ENCODE results near the gene C1QTNF8.

DNA sequence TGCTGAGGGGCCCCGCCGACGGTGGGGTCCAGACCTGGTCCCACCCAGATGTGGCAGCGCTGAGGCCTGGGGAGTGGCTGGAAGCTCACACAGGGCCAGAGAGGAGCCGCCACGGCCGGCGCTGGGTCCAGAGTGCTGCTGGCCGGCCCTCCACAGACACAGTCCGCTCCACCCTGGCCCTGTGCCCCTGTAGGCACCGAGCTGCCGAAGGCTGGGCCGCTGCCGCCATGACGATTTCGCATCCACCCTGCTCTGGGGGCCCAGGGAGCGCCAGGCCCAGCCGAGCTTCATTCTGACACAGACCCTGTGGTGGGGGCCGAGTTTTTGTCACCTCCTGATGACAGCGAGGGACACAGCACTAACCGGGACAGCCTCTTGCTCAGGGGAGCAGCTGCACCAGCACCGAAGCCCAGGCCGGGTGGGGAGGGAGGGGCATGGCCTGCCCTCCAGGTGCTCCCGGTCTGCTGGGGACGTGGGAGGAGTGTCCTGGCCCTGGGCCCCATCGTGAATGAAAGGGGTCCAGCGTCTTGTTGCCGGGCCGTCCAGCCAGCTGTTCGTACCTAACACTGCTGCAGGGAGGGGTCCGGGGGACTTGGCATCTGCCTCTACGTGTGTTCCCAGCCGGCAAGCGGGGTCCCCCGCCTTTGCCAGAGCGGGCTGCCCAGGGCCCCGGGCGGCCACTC is 50.6 kb downstream of the C1QTNF8 start:
- TF ChIP-seq, protein P1, sequence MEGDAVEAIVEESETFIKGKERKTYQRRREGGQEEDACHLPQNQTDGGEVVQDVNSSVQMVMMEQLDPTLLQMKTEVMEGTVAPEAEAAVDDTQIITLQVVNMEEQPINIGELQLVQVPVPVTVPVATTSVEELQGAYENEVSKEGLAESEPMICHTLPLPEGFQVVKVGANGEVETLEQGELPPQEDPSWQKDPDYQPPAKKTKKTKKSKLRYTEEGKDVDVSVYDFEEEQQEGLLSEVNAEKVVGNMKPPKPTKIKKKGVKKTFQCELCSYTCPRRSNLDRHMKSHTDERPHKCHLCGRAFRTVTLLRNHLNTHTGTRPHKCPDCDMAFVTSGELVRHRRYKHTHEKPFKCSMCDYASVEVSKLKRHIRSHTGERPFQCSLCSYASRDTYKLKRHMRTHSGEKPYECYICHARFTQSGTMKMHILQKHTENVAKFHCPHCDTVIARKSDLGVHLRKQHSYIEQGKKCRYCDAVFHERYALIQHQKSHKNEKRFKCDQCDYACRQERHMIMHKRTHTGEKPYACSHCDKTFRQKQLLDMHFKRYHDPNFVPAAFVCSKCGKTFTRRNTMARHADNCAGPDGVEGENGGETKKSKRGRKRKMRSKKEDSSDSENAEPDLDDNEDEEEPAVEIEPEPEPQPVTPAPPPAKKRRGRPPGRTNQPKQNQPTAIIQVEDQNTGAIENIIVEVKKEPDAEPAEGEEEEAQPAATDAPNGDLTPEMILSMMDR (IDR thresholded peaks at IDR 0.05): no peak
- TF ChIP-seq EP300 (IDR thresholded peaks at IDR 0.05): no peak
